Stimulated activated CD8-positive, alpha-beta memory T cell treated with anti-CD3 and anti-CD28 coated beads, Interleukin-15, amount 100 ng/mL, for 1 hour (primary cell): Measurements from ENCODE around the gene RNF212.
A peak's percentile ranks its signal among the peaks of the same experiment; 100 is the strongest.

ENCODE experiments used
- DNase-seq: peaks from one replicate; pipeline ENCODE4 v3.0.0-alpha.2; 2020; ENCODE audit warnings: low read depth

The RNF212 gene

GRCh38 chr4:1090465-1091440, 22.6 kb downstream of the RNF212 start:
- DNase-seq, result no peak

GRCh38 chr4:1090036-1090435, 23.3 kb downstream of the RNF212 start:
- no peak for DNase-seq

- no peak for DNase-seq
Measured at GRCh38 chr4:1087371-1087770, 26.0 kb downstream of the RNF212 start.

GRCh38 chr4:1086011-1086410, 27.4 kb downstream of the RNF212 start:
- DNase-seq, result no peak

GRCh38 chr4:1085404-1085799, 28.0 kb downstream of the RNF212 start:
- no peak for DNase-seq

GRCh38 chr4:1084796-1085403, 28.5 kb downstream of the RNF212 start:
- no peak for DNase-seq

- DNase-seq, result no peak
Measured at GRCh38 chr4:1084394-1084793, 29.0 kb downstream of the RNF212 start.

GRCh38 chr4:1082215-1083182, 30.9 kb downstream of the RNF212 start:
- DNase-seq, result no peak

- DNase-seq, result no peak
Measured at GRCh38 chr4:1081689-1082040, 31.7 kb downstream of the RNF212 start.

- DNase-seq, result no peak
Measured at GRCh38 chr4:1080961-1081688, 32.2 kb downstream of the RNF212 start.

- no peak for DNase-seq
Measured at GRCh38 chr4:1080432-1080831, 32.9 kb downstream of the RNF212 start.

GRCh38 chr4:1079711-1080265, 33.6 kb downstream of the RNF212 start:
- DNase-seq, result no peak

- DNase-seq, result no peak
Measured at GRCh38 chr4:1078490-1078889, 34.9 kb downstream of the RNF212 start.

- DNase-seq, result no peak
Measured at GRCh38 chr4:1077711-1078477, 35.5 kb downstream of the RNF212 start.

GRCh38 chr4:1075809-1076699, 37.3 kb downstream of the RNF212 start:
- no peak for DNase-seq

- DNase-seq, result no peak
Measured at GRCh38 chr4:1075225-1075624, 38.1 kb downstream of the RNF212 start.

- no peak for DNase-seq
Measured at GRCh38 chr4:1074077-1074476, 39.3 kb downstream of the RNF212 start.

- DNase-seq, result peak; percentile 24
Measured at GRCh38 chr4:1072830-1073446, 40.4 kb downstream of the RNF212 start.

GRCh38 chr4:1069394-1069793, 44.0 kb downstream of the RNF212 start:
- no peak for DNase-seq
